Measurements from ENCODE around the gene PLD2.
"Not testable (repeated sequence)": the region's sequence is repeated elsewhere in the genome, so short reads cannot be mapped to it uniquely, and the experiment has no call there.

DNA sequence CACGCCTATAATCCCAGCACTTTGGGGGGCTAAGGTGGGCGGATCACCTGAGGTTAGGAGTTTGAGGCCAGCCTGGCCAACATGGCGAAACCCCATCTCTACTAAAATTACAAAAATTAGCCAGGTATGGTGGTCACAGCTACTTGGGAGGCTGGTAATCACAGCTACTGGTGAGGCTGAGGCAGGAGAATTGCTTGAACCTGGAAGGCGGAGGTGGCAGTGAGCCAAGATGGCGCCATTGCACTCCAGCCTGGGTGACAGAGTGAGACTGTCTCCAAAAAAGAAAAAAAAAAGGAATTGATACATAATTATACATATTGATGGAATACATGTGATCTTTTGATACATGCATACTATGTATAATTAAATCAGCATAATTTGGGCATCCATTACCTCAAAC is 60.6 kb downstream of the PLD2 start:
- TF ChIP-seq, protein P1, sequence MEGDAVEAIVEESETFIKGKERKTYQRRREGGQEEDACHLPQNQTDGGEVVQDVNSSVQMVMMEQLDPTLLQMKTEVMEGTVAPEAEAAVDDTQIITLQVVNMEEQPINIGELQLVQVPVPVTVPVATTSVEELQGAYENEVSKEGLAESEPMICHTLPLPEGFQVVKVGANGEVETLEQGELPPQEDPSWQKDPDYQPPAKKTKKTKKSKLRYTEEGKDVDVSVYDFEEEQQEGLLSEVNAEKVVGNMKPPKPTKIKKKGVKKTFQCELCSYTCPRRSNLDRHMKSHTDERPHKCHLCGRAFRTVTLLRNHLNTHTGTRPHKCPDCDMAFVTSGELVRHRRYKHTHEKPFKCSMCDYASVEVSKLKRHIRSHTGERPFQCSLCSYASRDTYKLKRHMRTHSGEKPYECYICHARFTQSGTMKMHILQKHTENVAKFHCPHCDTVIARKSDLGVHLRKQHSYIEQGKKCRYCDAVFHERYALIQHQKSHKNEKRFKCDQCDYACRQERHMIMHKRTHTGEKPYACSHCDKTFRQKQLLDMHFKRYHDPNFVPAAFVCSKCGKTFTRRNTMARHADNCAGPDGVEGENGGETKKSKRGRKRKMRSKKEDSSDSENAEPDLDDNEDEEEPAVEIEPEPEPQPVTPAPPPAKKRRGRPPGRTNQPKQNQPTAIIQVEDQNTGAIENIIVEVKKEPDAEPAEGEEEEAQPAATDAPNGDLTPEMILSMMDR (IDR thresholded peaks at IDR 0.05 in 2 of 3, conservative IDR thresholded peaks at IDR 0.05 in 1 of 3; ENCODE audit: insufficient read depth in 2 of 3, low read depth in 1 of 3, low read length in 3 of 3): not testable (repeated sequence)
- not testable (repeated sequence) for TF ChIP-seq ZNF239 (CRISPR knock-in tag; IDR thresholded peaks at IDR 0.05); HCFC1 (IDR thresholded peaks at IDR 0.05; ENCODE audit: low read depth, low read length); ZNF146 (CRISPR knock-in tag; IDR thresholded peaks at IDR 0.05; ENCODE audit: unreplicated experiment); UBTF (IDR thresholded peaks at IDR 0.05; ENCODE audit: borderline replicate concordance in 1 of 2, low read depth in 2 of 2, low read length in 2 of 2); ZNF347 (CRISPR knock-in tag; IDR thresholded peaks at IDR 0.05; ENCODE audit: low read depth); CEBPB (tag; IDR thresholded peaks at IDR 0.05); CREB3 (tag; conservative IDR thresholded peaks at IDR 0.05; ENCODE audit: low read depth); HMGXB4 (CRISPR knock-in tag; IDR thresholded peaks at IDR 0.05)
- TF ChIP-seq, protein P2, sequence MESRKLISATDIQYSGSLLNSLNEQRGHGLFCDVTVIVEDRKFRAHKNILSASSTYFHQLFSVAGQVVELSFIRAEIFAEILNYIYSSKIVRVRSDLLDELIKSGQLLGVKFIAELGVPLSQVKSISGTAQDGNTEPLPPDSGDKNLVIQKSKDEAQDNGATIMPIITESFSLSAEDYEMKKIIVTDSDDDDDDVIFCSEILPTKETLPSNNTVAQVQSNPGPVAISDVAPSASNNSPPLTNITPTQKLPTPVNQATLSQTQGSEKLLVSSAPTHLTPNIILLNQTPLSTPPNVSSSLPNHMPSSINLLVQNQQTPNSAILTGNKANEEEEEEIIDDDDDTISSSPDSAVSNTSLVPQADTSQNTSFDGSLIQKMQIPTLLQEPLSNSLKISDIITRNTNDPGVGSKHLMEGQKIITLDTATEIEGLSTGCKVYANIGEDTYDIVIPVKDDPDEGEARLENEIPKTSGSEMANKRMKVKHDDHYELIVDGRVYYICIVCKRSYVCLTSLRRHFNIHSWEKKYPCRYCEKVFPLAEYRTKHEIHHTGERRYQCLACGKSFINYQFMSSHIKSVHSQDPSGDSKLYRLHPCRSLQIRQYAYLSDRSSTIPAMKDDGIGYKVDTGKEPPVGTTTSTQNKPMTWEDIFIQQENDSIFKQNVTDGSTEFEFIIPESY (CRISPR knock-in tag; IDR thresholded peaks at IDR 0.05): not testable (repeated sequence)
